Cardiac muscle cell (in vitro differentiated cells and primary cell): ENCODE data around the gene LMO4. TPM values are rescaled to one million over a fixed set of nuclear protein-coding genes. Genes with fewer than 3 reads are reported as not detected.

ENCODE experiments used
- DNase-seq, 2 donors: peaks; one replicate each; pipeline versions ENCODE4 v3.0.0 to v3.0.0-alpha.2; 2010 to 2017; ENCODE audit warnings: low read depth in 1 of 2, low spot score in 1 of 2
- H3K27ac ChIP-seq: fragments of 200-600 bp; sonication (generic); 2 replicates; pipeline ENCODE4 v1.5.1; 2016
- H3K27me3 ChIP-seq: fragments of 200-600 bp; sonication (generic); 2 replicates; pipeline ENCODE4 v1.6.0; 2016; ENCODE audit warnings: control low read depth
- H3K36me3 ChIP-seq: fragments of 200-600 bp; sonication (generic); 2 replicates; pipeline ENCODE4 v1.5.1; 2016; ENCODE audit warnings: control low read depth
- H3K4me1 ChIP-seq: fragments of 200-600 bp; sonication (generic); 2 replicates; pipeline ENCODE4 v1.8.1; 2017; ENCODE audit warnings: low read depth, mild to moderate bottlenecking, mixed run types
- H3K4me3 ChIP-seq: fragments of 200-600 bp; sonication (generic); 2 replicates; pipeline ENCODE4 v1.5.1; 2016; ENCODE audit warnings: mild to moderate bottlenecking
- H3K9me3 ChIP-seq: fragments of 200-600 bp; sonication (generic); 2 replicates; pipeline ENCODE4 v1.5.1; 2017; ENCODE audit warnings: low read depth, mild to moderate bottlenecking, control low read depth
- CTCF ChIP-seq: IDR thresholded peaks from 2 replicates; pipeline ENCODE4 v1.5.1; 2012; ENCODE audit warnings: low read depth, mild to moderate bottlenecking, low read length
- polyA plus RNA-seq: library from polyadenylated mRNA; unstranded; fragments of >200 nt; fragmentation: Nextera tagmentation; extraction: Ambion mirVana; gene quantifications from 2 replicates; pipeline ENCODE4 v1.2.1, GENCODE V29; 2016
- total RNA-seq: library from RNA; depleted of rRNA; stranded (reverse); fragments of >200 nt; gene quantifications from 2 replicates; pipeline ENCODE4 v1.2.3, GENCODE V29; 2016

The LMO4 gene
- total and polyA plus RNA-seq, 2 experiments from 2014 or later, result 53.3 to 126 TPM

GRCh38 chr1:87334351-87335174 lies 5.9 kb downstream of the LMO4 start:
- Histone ChIP-seq H3K9me3 (no peaks in the 10 kb centered on the region), H3K27me3 (no peaks in the 10 kb centered on the region), H3K4me1 (peaks cover 52% of the 10 kb centered on the region), H3K36me3 (peaks cover 8% of the 10 kb centered on the region), H3K27ac (peak overlapping the region; percentile 73), H3K4me3 (peak overlapping the region; percentile 45)
- peak in 1 of 2 donors; percentile 60 for DNase-seq
- TF ChIP-seq CTCF, result peak; percentile 12

- H3K4me1 ChIP-seq, result peaks cover 52% of the 10 kb centered on the region
- peak overlapping the region; percentile 45 for H3K4me3 ChIP-seq
- peak overlapping the region; percentile 73 for H3K27ac ChIP-seq
- no peaks in the 10 kb centered on the region for H3K9me3 ChIP-seq
- TF ChIP-seq CTCF, result peak; percentile 16
- peak; percentile 60 to 81 for DNase-seq
- peaks cover 16% of the 10 kb centered on the region for H3K36me3 ChIP-seq
- H3K27me3 ChIP-seq, result no peaks in the 10 kb centered on the region
Measured at GRCh38 chr1:87335175-87335884, 6.7 kb downstream of the LMO4 start.

GRCh38 chr1:87336623-87337067 lies 8.0 kb downstream of the LMO4 start:
- no peaks in the 10 kb centered on the region for H3K9me3 ChIP-seq
- H3K4me1 ChIP-seq, result peaks cover 52% of the 10 kb centered on the region
- H3K27ac ChIP-seq, result no peak overlapping the region
- no peak overlapping the region for H3K4me3 ChIP-seq
- DNase-seq, result no peak
- H3K36me3 ChIP-seq, result peaks cover 29% of the 10 kb centered on the region
- TF ChIP-seq CTCF, result no peak
- no peaks in the 10 kb centered on the region for H3K27me3 ChIP-seq

- peaks cover 38% of the 10 kb centered on the region for H3K36me3 ChIP-seq
- H3K4me1 ChIP-seq, result peaks cover 46% of the 10 kb centered on the region
Measured at GRCh38 chr1:87337606-87338005, 8.9 kb downstream of the LMO4 start.

GRCh38 chr1:87338566-87338965 lies 9.9 kb downstream of the LMO4 start:
- H3K36me3 ChIP-seq, result peaks cover 40% of the 10 kb centered on the region
- TF ChIP-seq CTCF, result no peak
- no peak for DNase-seq

More at GRCh38 chr1:87337606-87338005, 8.9 kb downstream of the LMO4 start:
- H3K4me3 ChIP-seq, result no peak overlapping the region
- no peak for DNase-seq
- H3K27ac ChIP-seq, result no peak overlapping the region
- no peak for TF ChIP-seq CTCF
- H3K9me3 ChIP-seq, result no peaks in the 10 kb centered on the region
- no peaks in the 10 kb centered on the region for H3K27me3 ChIP-seq

More at GRCh38 chr1:87338566-87338965, 9.9 kb downstream of the LMO4 start:
- Histone ChIP-seq H3K9me3 (no peaks in the 10 kb centered on the region), H3K4me1 (peaks cover 36% of the 10 kb centered on the region), H3K4me3 (no peak overlapping the region), H3K27ac (no peak overlapping the region), H3K27me3 (no peaks in the 10 kb centered on the region)
